ENCODE measurements around the gene FCHSD2. TPM values are rescaled to one million over a fixed set of nuclear protein-coding genes. Genes with fewer than 3 reads are reported as not detected.

FCHSD2 gene
- total and polyA plus RNA-seq, 2 of the 8 experiments (the other 6 are each of a cell fraction or from before 2014, with no cell fraction given), result 4.1 to 7.8 TPM

DNA sequence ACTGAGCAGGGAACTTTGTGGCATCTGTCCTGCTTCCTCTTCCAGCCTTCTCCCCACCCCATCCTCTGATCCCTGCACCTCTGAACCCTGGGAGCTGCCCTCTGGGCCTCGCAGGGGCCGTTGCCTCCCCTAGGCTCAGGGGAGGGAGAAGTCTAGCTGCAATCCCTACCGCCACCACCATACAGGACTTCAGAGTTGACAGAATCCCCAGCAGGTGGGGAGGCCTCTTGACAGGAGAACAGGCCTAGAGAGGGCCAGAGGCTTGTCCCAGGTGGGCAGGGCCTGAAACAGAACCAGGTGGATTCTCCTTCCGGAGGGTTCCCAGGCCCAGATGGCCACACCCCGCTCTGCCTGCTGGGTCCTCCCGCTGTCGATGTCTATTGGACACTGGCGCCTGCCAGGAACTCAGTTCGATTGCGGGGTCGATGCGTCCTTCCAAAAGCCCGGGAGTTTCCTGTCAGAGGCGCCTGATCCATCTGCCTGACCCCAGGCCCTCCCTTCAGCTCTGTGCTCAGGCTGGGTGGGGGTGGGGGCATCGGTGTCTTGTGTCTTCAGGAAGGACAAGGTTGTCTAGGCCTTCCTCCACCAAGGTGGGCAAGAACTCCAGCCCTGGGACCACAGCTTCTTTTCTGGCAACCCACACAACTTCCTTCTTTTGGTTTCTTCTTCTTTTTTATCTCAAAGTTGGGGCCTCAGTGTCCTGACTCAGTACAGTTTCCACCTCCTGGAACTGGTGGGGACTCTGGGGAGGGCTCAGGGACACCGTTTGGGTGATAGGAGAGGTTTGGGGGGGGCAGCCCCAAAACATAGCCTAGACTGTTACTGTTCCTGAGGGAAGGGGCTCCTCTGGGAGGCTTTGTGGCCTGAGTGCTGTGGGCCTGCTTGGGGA, 354.7 kb downstream of the FCHSD2 start (continued):
- TF ChIP-seq SIRT6 (IDR thresholded peaks at IDR 0.05; ENCODE audit: low read length), result no peak

Small RNAs within 50 kb of the gene (small RNA-seq; reads per million reads assigned to genes)
- not detected for gene RNU6-672P (ENCODE audit: insufficient read depth)

Other genes starting within 250 kb of the FCHSD2 start
- 1.0 and 1.2 TPM in 2 replicates for gene P2RY2, start 76.0 kb upstream of the FCHSD2 start, total RNA-seq (2021; fragmentation: NEBNext Ultra II Directional; extraction: Animal tissue kit (Norgen Biotek cat#: 25700))
- 1.5 and 2.6 TPM in 2 replicates for gene P2RY2, start 76.0 kb upstream of the FCHSD2 start, polyA plus RNA-seq (2011; rRNA removed)
- gene P2RY6, start 130.0 kb upstream of the FCHSD2 start, total RNA-seq (2021; fragmentation: NEBNext Ultra II Directional; extraction: Animal tissue kit (Norgen Biotek cat#: 25700)), result not detected in 2 replicates
- 0.15 and 0.20 TPM in 2 replicates for gene P2RY6, start 130.0 kb upstream of the FCHSD2 start, polyA plus RNA-seq (2011; rRNA removed)
- gene ARHGEF17, start 166.0 kb upstream of the FCHSD2 start, total RNA-seq (2021; fragmentation: NEBNext Ultra II Directional; extraction: Animal tissue kit (Norgen Biotek cat#: 25700)), result 12.9 and 14.6 TPM in 2 replicates
- 11.3 and 23.4 TPM in 2 replicates for gene ARHGEF17, start 166.0 kb upstream of the FCHSD2 start, polyA plus RNA-seq (2011; rRNA removed)
- gene RELT, start 234.1 kb upstream of the FCHSD2 start, total RNA-seq (2021; fragmentation: NEBNext Ultra II Directional; extraction: Animal tissue kit (Norgen Biotek cat#: 25700)), result 5.3 and 5.7 TPM in 2 replicates
- 3.4 and 4.4 TPM in 2 replicates for gene RELT, start 234.1 kb upstream of the FCHSD2 start, polyA plus RNA-seq (2011; rRNA removed)